ENCODE data around the gene TXNIP. TPM values are rescaled to one million over a fixed set of nuclear protein-coding genes. Genes with fewer than 3 reads are reported as not detected.
A peak's percentile ranks its signal among the peaks of the same experiment; 100 is the strongest.

TXNIP gene
- total and polyA plus RNA-seq, 10 donors: 446 to 2,368 (median 1,246) TPM

DNA sequence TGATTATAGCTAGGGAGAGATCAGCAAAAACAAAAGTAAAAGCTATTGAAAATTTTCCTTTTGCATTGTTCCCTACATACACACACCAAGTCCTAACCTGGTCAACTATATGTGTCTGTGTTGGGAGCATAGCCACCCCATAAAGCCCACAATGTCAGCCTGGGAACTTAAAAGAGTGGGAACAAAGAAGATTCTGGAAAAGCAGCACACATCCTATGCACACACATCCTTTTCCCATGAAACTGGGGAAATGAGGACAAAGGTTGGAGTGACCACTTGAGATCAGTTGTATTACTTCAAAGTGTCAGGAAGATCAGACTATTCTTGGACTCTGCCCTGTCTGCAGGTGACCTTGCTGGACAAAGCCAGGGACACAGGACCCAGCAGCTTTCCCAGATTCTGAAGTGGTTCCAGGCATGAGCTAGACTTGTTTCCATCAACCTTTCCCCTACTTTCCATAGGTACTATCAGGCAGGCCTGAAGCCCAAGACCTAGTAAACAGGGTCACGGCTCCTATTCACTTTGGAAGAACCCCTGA, 15.9 kb downstream of the TXNIP start:
- intact Hi-C loops (cut with DNase I; ENCODE audit: low total_unique reads): no loop called here
- peaks cover 0 to 5% (median 0%) of the 10 kb centered on the region in 6 donors for H3K36me3 ChIP-seq
- no peaks in the 10 kb centered on the region for H3K9me3 ChIP-seq
- TF ChIP-seq POLR2AphosphoS5 (IDR thresholded peaks at IDR 0.05) (no peak), POLR2A (IDR thresholded peaks at IDR 0.05) (no peak)
- TF ChIP-seq, protein P1, sequence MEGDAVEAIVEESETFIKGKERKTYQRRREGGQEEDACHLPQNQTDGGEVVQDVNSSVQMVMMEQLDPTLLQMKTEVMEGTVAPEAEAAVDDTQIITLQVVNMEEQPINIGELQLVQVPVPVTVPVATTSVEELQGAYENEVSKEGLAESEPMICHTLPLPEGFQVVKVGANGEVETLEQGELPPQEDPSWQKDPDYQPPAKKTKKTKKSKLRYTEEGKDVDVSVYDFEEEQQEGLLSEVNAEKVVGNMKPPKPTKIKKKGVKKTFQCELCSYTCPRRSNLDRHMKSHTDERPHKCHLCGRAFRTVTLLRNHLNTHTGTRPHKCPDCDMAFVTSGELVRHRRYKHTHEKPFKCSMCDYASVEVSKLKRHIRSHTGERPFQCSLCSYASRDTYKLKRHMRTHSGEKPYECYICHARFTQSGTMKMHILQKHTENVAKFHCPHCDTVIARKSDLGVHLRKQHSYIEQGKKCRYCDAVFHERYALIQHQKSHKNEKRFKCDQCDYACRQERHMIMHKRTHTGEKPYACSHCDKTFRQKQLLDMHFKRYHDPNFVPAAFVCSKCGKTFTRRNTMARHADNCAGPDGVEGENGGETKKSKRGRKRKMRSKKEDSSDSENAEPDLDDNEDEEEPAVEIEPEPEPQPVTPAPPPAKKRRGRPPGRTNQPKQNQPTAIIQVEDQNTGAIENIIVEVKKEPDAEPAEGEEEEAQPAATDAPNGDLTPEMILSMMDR (IDR thresholded peaks at IDR 0.05 in 8 of 11, conservative IDR thresholded peaks at IDR 0.05 in 3 of 11): no peak
- DNase-seq: no peak
- peaks cover 74 to 88% (median 87%) of the 10 kb centered on the region in 6 donors for H3K4me1 ChIP-seq
- H3K4me3 ChIP-seq: peak overlapping the region in 4 of 8 donors; percentile 3 to 61 (median 12)
- H3K27ac ChIP-seq: peak overlapping the region; percentile 94 to 100 (median 99)
- 64 to 80% (median 75%) methylated on average over 1 of the region's 1 CpG for WGBS, 5 donors
- no peaks in the 10 kb centered on the region for H3K27me3 ChIP-seq (replicated peaks in 1 of 7)

- no peaks in the 10 kb centered on the region for H3K9me3 ChIP-seq
- TF ChIP-seq POLR2AphosphoS5 (IDR thresholded peaks at IDR 0.05): peak in 2 of 3 donors; percentile 1 to 65
- TF ChIP-seq, protein P1 (IDR thresholded peaks at IDR 0.05 in 8 of 11, conservative IDR thresholded peaks at IDR 0.05 in 3 of 11): no peak
- TF ChIP-seq POLR2A (IDR thresholded peaks at IDR 0.05): no peak
- WGBS, 5 donors: 16 to 24% (median 21%) methylated on average over 7 of the region's 7 CpGs
- intact Hi-C loops (cut with DNase I; ENCODE audit: low total_unique reads): loop anchor here (5.0 kb wide), 1 partner anchor 32 kb away; no protein-coding TSS in a partner anchor
- DNase-seq: no peak
- peaks cover 68 to 82% (median 80%) of the 10 kb centered on the region in 6 donors for H3K4me1 ChIP-seq
- H3K27ac ChIP-seq: peak overlapping the region; percentile 94 to 100 (median 99)
- peak overlapping the region in 5 of 8 donors; percentile 2 to 61 (median 10) for H3K4me3 ChIP-seq
- H3K36me3 ChIP-seq: peaks cover 0 to 11% (median 0%) of the 10 kb centered on the region in 6 donors
- no peaks in the 10 kb centered on the region for H3K27me3 ChIP-seq (replicated peaks in 1 of 7)
Measured at GRCh38 chr1:145979746-145980456, 16.5 kb downstream of the TXNIP start.

- TF ChIP-seq POLR2AphosphoS5 (IDR thresholded peaks at IDR 0.05): peak in 2 of 3 donors; percentile 67 to 96
- peak; percentile 28 to 65 (median 53) for TF ChIP-seq POLR2A (IDR thresholded peaks at IDR 0.05)
- TF ChIP-seq, protein P1 (IDR thresholded peaks at IDR 0.05 in 8 of 11, conservative IDR thresholded peaks at IDR 0.05 in 3 of 11): peak in 6 of 11 experiments; percentile 5 to 31 (median 24)
- DNase-seq: peak; percentile 92
- Histone ChIP-seq H3K4me1 (peaks cover 60 to 74% (median 72%) of the 10 kb centered on the region in 6 donors), H3K4me3 (peak overlapping the region in 6 of 8 donors; percentile 2 to 61 (median 18)), H3K27me3 (replicated peaks in 1 of 7) (no peaks in the 10 kb centered on the region), H3K9me3 (no peaks in the 10 kb centered on the region), H3K27ac (peak overlapping the region; percentile 94 to 100 (median 99)), H3K36me3 (peaks cover 0 to 14% (median 0%) of the 10 kb centered on the region in 6 donors)
- 7 to 12% (median 9%) methylated on average over 9 of the region's 9 CpGs for WGBS, 5 donors
- intact Hi-C loops (cut with DNase I; ENCODE audit: low total_unique reads): loop anchor here (5.0 kb wide), 1 partner anchor 33 kb away; no protein-coding TSS in a partner anchor
Measured at GRCh38 chr1:145978854-145979745, 17.3 kb downstream of the TXNIP start.
